GM23338 (cell line): ENCODE data around the gene ADCY4. TPM values are rescaled to one million over a fixed set of nuclear protein-coding genes. Genes with fewer than 3 reads are reported as not detected.

Experiments used
- ATAC-seq: fragments of 200-7000 bp; cut with Tn5 transposase; 3 replicates; pipeline ENCODE4 v1.9.1; 2020
- DNase-seq: peaks from one replicate; pipeline ENCODE4 v3.0.0-alpha.2; 2015; ENCODE audit warnings: low spot score
- H2AFZ ChIP-seq: fragments of 200-600 bp; sonication (generic); 2 replicates; pipeline ENCODE4 v1.8.0; 2016; ENCODE audit warnings: antibody characterized with exemption, mild to moderate bottlenecking, moderate library complexity
- H3F3A ChIP-seq: fragments of 200-600 bp; sonication (generic); replicated peaks from 2 replicates; pipeline ENCODE4 v1.8.0; 2017; ENCODE audit warnings: antibody characterized with exemption, mixed run types, low read depth
- H3K27ac ChIP-seq: fragments of 200-600 bp; sonication (generic); 2 replicates; pipeline ENCODE4 v1.6.1; 2016; ENCODE audit warnings: low read depth
- H3K27me3 ChIP-seq: fragments of 200-600 bp; sonication (generic); 2 replicates; pipeline ENCODE4 v1.8.0; 2016; ENCODE audit warnings: mild to moderate bottlenecking, mixed run types, moderate library complexity; ENCODE audit not compliant: insufficient read depth
- H3K36me3 ChIP-seq: fragments of 200-600 bp; sonication (generic); 2 replicates; pipeline ENCODE4 v1.8.0; 2016; ENCODE audit warnings: mild to moderate bottlenecking; ENCODE audit not compliant: insufficient read depth
- H3K4me1 ChIP-seq: fragments of 200-600 bp; sonication (generic); 2 replicates; pipeline ENCODE4 v1.8.0; 2016; ENCODE audit warnings: mild to moderate bottlenecking, moderate library complexity; ENCODE audit not compliant: insufficient read depth
- H3K4me2 ChIP-seq: fragments of 200-600 bp; sonication (generic); 2 replicates; pipeline ENCODE4 v1.7.1; 2017; ENCODE audit warnings: mixed run types
- H3K4me3 ChIP-seq: fragments of 200-600 bp; sonication (generic); 2 replicates; pipeline ENCODE4 v1.6.1; 2016; ENCODE audit warnings: mixed run types
- H3K79me2 ChIP-seq: fragments of 200-600 bp; sonication (generic); replicated peaks from 2 replicates; pipeline ENCODE4 v1.8.0; 2017; ENCODE audit warnings: mild to moderate bottlenecking; ENCODE audit not compliant: insufficient read depth
- H3K9me2 ChIP-seq: fragments of 200-600 bp; sonication (generic); 2 replicates; pipeline ENCODE4 v1.8.0; 2017; ENCODE audit not compliant: insufficient read depth
- H4K20me1 ChIP-seq: fragments of 200-600 bp; sonication (generic); replicated peaks from 2 replicates; pipeline ENCODE4 v1.8.0; 2017; ENCODE audit warnings: mild to moderate bottlenecking; ENCODE audit not compliant: insufficient read depth
- H3K27ac Mint-ChIP-seq: 2 replicates; pipeline ENCODE4 v1.8.0; 2020; ENCODE audit warnings: inconsistent platforms, mild to moderate bottlenecking, moderate library complexity, mixed read lengths
- H3K27me3 Mint-ChIP-seq: 3 replicates; pipeline ENCODE4 v1.8.0; 2022; ENCODE audit warnings: low read depth, mild to moderate bottlenecking, moderate library complexity, mixed read lengths, inconsistent platforms; ENCODE audit not compliant: insufficient read depth, poor library complexity
- H3K36me3 Mint-ChIP-seq: 3 replicates; pipeline ENCODE4 v1.8.0; 2021; ENCODE audit warnings: low read depth, mild to moderate bottlenecking, inconsistent platforms, moderate library complexity, mixed read lengths
- H3K4me1 Mint-ChIP-seq: 3 replicates; pipeline ENCODE4 v1.8.0; 2020; ENCODE audit warnings: mild to moderate bottlenecking, inconsistent platforms, mixed read lengths
- H3K4me3 Mint-ChIP-seq: 3 replicates; pipeline ENCODE4 v1.8.0; 2021; ENCODE audit warnings: moderate library complexity, mild to moderate bottlenecking, inconsistent platforms, mixed read lengths
- H3K9me3 Mint-ChIP-seq: 3 replicates; pipeline ENCODE4 v1.8.0; 2020; ENCODE audit warnings: moderate library complexity, mild to moderate bottlenecking, inconsistent platforms, mixed read lengths
- CREB1 ChIP-seq: fragments of 250-450 bp; sonication (Bioruptor Pico); IDR thresholded peaks from 2 replicates; pipeline ENCODE4 v1.5.0; 2020; ENCODE audit warnings: low read depth, mild to moderate bottlenecking, moderate library complexity
- EZH2 ChIP-seq: fragments of 200-600 bp; sonication (generic); IDR thresholded peaks from one replicate; pipeline ENCODE4 v1.8.0; 2017; ENCODE audit warnings: antibody characterized with exemption, mild to moderate bottlenecking, low read depth; ENCODE audit not compliant: unreplicated experiment
- NANOG ChIP-seq: IDR thresholded peaks from 2 replicates; pipeline ENCODE4 v1.6.1; 2016; ENCODE audit warnings: antibody characterized with exemption, borderline replicate concordance
- POLR2AphosphoS5 ChIP-seq: IDR thresholded peaks from 2 replicates; pipeline ENCODE4 v1.6.1; 2016; ENCODE audit warnings: antibody characterized with exemption, low read depth
- STAT1 ChIP-seq: IDR thresholded peaks from one replicate; pipeline ENCODE4 v1.6.1; 2016; ENCODE audit warnings: antibody characterized with exemption; ENCODE audit not compliant: unreplicated experiment
- ZNF331 ChIP-seq: fragments of 250-450 bp; sonication (Bioruptor Pico); IDR thresholded peaks from 2 replicates; pipeline ENCODE4 v1.5.0; 2020; ENCODE audit warnings: low read depth, mild to moderate bottlenecking, moderate library complexity
- polyA plus RNA-seq: library from polyadenylated mRNA; unstranded; fragments of >200 nt; fragmentation: Nextera tagmentation; extraction: Ambion mirVana; gene quantifications from 2 replicates; pipeline ENCODE4 v1.2.1, GENCODE V29; 2016
- total RNA-seq: library from RNA; depleted of rRNA; stranded (reverse); fragments of >200 nt; shearing (Covaris generic); gene quantifications from 2 replicates; pipeline ENCODE4 v1.2.3, GENCODE V29; 2014
- TF ChIP-seq, protein P1 (sequence below): IDR thresholded peaks from 2 replicates; pipeline ENCODE4 v1.6.1; 2016; ENCODE audit warnings: antibody characterized with exemption
- TF ChIP-seq, protein P2 (sequence below), 2 experiments: fragments of 200-600 bp in 1 of 2; sonication (generic) in 1 of 2; conservative IDR thresholded peaks; 2 replicates each; pipeline versions ENCODE4 v1.5.1 to v1.6.1; 2016 to 2017; ENCODE audit warnings: antibody characterized with exemption in 2 of 2, low read depth in 2 of 2, mild to moderate bottlenecking in 2 of 2, moderate library complexity in 1 of 2

ADCY4 gene
- total and polyA plus RNA-seq, 2 experiments from 2014 or later = 0.10 to 0.40 TPM

GRCh38 chr14:24369907-24370687, 35.2 kb upstream of the ADCY4 start (continued):
- TF ChIP-seq EZH2 (no peak), POLR2AphosphoS5 (no peak), ZNF331 (CRISPR knock-in tag) (no peak), CREB1 (CRISPR knock-in tag) (no peak)
- TF ChIP-seq, protein P1, sequence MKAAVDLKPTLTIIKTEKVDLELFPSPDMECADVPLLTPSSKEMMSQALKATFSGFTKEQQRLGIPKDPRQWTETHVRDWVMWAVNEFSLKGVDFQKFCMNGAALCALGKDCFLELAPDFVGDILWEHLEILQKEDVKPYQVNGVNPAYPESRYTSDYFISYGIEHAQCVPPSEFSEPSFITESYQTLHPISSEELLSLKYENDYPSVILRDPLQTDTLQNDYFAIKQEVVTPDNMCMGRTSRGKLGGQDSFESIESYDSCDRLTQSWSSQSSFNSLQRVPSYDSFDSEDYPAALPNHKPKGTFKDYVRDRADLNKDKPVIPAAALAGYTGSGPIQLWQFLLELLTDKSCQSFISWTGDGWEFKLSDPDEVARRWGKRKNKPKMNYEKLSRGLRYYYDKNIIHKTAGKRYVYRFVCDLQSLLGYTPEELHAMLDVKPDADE = no peak

- Histone ChIP-seq H3K79me2 (no peaks in the 10 kb centered on the region), H3K9me2 (peaks cover 4% of the 10 kb centered on the region; the same call in 1 of the 2 replicates), H2AFZ (peak overlapping the region; percentile 85; the same call in 1 of the 2 replicates), H4K20me1 (no peaks in the 10 kb centered on the region), H3K4me2 (peak overlapping the region; percentile 99), H3F3A (0 out of 2 replicates have a peak, but pooled peaks cover 4% of the 10 kb centered on the region), H3K27ac (no peak overlapping the region), H3K27me3 (peaks cover 12% of the 10 kb centered on the region; the same call in 1 of the 2 replicates), H3K4me3 (peak overlapping the region; percentile 97), H3K36me3 (no peaks in the 10 kb centered on the region), H3K4me1 (peaks cover 14% of the 10 kb centered on the region; the same call in 1 of the 2 replicates)
- Mint-ChIP-seq H3K27ac (peak overlapping the region; percentile 20; the same call in 1 of the 2 replicates), H3K36me3 (peaks cover 14% of the 10 kb centered on the region), H3K27me3 (peaks cover 18% of the 10 kb centered on the region), H3K4me1 (peaks cover 22% of the 10 kb centered on the region), H3K4me3 (peak overlapping the region; percentile 68), H3K9me3 (no peaks in the 10 kb centered on the region; the same call in 2 of the 3 replicates)
- ATAC-seq (no peak), DNase-seq (no peak)
- TF ChIP-seq STAT1 = no peak
- no peak for TF ChIP-seq NANOG
Measured at GRCh38 chr14:24369463-24369862, 34.6 kb upstream of the ADCY4 start.

- TF ChIP-seq CREB1 (CRISPR knock-in tag) (peak; percentile 64; the same call in 1 of the 2 replicates), POLR2AphosphoS5 (0 out of 2 replicates have a peak, but pooled peaks have one; percentile 3)
- TF ChIP-seq, protein P2, sequence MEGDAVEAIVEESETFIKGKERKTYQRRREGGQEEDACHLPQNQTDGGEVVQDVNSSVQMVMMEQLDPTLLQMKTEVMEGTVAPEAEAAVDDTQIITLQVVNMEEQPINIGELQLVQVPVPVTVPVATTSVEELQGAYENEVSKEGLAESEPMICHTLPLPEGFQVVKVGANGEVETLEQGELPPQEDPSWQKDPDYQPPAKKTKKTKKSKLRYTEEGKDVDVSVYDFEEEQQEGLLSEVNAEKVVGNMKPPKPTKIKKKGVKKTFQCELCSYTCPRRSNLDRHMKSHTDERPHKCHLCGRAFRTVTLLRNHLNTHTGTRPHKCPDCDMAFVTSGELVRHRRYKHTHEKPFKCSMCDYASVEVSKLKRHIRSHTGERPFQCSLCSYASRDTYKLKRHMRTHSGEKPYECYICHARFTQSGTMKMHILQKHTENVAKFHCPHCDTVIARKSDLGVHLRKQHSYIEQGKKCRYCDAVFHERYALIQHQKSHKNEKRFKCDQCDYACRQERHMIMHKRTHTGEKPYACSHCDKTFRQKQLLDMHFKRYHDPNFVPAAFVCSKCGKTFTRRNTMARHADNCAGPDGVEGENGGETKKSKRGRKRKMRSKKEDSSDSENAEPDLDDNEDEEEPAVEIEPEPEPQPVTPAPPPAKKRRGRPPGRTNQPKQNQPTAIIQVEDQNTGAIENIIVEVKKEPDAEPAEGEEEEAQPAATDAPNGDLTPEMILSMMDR (conservative IDR thresholded peaks at IDR 0.05; ENCODE audit: low read depth in 2 of 2) = no peak
- H3K27me3 Mint-ChIP-seq = peaks cover 17% of the 10 kb centered on the region
- Histone ChIP-seq H3K27me3 (peaks cover 18% of the 10 kb centered on the region; the same call in 1 of the 2 replicates), H3K27ac (peak overlapping the region; percentile 83; the same call in 1 of the 2 replicates), H2AFZ (peak overlapping the region; percentile 85), H3K4me2 (peak overlapping the region; percentile 99), H3F3A (0 out of 2 replicates have a peak, but pooled peaks cover 4% of the 10 kb centered on the region), H3K4me1 (peaks cover 14% of the 10 kb centered on the region; the same call in 1 of the 2 replicates), H4K20me1 (no peaks in the 10 kb centered on the region), H3K4me3 (peak overlapping the region; percentile 97), H3K36me3 (no peaks in the 10 kb centered on the region), H3K9me2 (peaks cover 4% of the 10 kb centered on the region; the same call in 1 of the 2 replicates), H3K79me2 (no peaks in the 10 kb centered on the region)
- peak; percentile 87 for DNase-seq
- peak; percentile 18 for ATAC-seq
- peaks cover 10% of the 10 kb centered on the region for H3K36me3 Mint-ChIP-seq
- peak overlapping the region; percentile 80 for H3K4me3 Mint-ChIP-seq
- H3K4me1 Mint-ChIP-seq = peaks cover 22% of the 10 kb centered on the region
- H3K27ac Mint-ChIP-seq = peak overlapping the region; percentile 77; the same call in 1 of the 2 replicates
- H3K9me3 Mint-ChIP-seq = no peaks in the 10 kb centered on the region; the same call in 2 of the 3 replicates
Measured at GRCh38 chr14:24368562-24369252, 33.8 kb upstream of the ADCY4 start.
